Measurements from ENCODE around the gene TERT.

- TF ChIP-seq CTCF (conservative IDR thresholded peaks at IDR 0.05 in 1 of 2, IDR thresholded peaks at IDR 0.05 in 1 of 2; ENCODE audit: extremely low read depth in 1 of 2, insufficient read depth in 1 of 2, low read depth in 1 of 2, low read length in 2 of 2) (no peak), EZH2 (IDR thresholded peaks at IDR 0.05; ENCODE audit: borderline replicate concordance, low read length) (no peak)
These were observed 70.2 kb downstream of the TERT start for GRCh38 chr5:1224631-1225030.

Measured in mammary epithelial cell (primary cell).